Daoy (cell line): ENCODE data around the gene CLSTN2. TPM values are rescaled to one million over a fixed set of nuclear protein-coding genes. Genes with fewer than 3 reads are reported as not detected.

Experiments
- DNase-seq: peaks from one replicate; pipeline ENCODE4 v3.0.0-alpha.2; 2015; ENCODE audit warnings: low read depth
- total RNA-seq: library from RNA; depleted of rRNA; stranded (reverse); fragments of >200 nt; shearing (Covaris generic); gene quantifications from 2 replicates; pipeline ENCODE4 v1.2.3, GENCODE V29; 2014

The CLSTN2 gene
- total RNA-seq, 1 experiment from 2014 or later = 0.91 TPM

DNA sequence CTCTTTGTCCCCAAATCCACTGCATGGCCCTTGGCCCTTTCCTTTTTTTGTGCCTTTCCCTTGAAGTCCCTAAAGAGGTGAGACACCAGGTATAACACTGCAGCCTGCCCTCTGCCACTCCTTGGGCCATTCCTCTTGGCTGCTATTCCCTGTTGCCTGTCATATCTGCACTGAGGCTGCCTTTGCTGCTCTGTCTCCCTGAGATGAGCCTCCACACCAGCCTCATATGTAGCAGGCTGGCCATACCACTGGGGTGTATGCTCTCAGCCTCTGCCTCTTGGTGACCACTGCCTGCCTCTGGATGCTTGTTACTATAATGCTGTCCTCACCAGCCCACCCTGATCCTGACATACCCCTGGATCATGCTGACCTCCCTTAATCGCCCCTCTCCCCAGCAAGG is 252.0 kb downstream of the CLSTN2 start:
- peak; percentile 12 for DNase-seq

DNA sequence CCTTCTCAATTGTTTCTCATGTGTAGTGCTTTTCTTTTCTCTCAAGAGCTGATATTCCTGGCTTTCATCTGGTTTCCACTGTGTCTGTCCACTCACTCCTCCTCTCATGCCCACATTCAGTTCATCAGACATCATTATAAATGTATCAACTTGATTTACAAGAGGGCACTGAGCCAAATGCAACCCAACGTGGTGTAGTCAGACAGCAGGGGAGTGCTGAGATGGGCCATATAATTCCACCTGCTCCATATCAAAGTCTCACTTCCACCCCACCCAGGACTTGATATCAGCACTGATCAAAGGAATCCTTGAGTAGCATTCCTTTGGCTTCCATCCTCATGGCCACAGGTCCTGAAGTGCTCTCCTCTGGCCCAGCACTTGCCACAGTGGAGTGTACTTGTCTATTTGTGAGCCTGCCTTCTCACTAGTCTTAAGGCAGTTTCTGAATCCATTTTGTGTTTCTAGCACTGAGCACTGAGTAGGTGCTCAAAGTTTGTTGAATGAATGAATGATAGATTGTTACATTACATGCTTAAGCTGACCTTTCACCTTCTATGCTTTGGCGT is 252.8 kb downstream of the CLSTN2 start:
- no peak for DNase-seq

DNA sequence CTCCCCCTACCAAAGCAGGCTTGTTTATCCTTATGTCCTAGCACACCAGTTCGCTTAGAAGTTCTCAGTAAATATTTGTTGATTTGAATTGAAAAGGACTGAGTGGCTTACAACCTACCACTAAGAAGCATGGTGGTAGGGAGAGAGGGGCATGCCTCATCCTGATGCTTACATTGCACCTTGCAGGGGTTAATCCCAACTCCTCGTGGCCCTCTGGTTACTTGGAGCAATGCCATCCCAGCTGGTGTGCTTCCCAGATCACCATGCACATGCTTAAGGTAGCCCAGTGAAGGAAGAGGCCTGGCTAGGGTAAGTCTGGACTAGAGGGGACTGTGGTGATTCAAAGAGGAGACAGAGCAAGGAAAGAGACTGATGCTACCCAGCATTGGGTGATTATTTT is 253.3 kb downstream of the CLSTN2 start:
- DNase-seq = no peak

DNA sequence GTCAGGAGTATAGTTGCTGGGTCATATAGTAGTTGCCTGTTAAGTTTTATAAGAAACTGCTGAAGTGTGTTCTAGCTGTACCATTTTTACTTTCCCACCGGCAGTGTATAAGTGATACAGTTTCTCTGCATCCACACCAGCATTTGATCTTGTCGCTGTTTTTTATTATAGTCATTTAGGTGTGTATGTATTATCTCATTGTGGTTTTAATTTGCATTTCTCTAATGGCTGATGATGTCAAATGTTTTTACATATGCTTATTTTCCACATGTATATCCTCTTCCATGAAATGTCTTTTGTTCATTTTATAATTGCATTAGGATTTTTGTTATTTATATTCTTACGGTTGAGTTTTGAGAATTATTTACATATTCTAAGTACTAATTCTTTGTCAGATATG is 254.3 kb downstream of the CLSTN2 start:
- no peak for DNase-seq

DNA sequence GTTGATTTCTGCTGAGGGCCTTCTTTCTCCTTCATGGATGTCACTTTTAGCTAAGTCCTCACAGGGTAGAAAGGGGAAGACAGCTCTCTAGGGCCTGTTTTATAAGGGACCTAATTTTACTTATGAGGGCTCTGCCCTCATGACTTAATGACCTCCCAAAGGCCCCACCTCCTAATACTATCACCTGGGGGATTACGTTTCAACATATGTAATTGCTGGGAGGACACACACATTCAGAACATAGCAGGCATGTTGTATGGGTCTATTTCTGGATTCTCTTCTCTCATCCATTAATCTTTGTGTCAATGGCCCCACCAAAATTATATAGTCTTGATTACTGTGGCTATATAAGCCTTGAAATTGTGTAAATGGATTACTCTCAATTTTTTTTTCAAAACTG is 255.0 kb downstream of the CLSTN2 start:
- no peak for DNase-seq

DNA sequence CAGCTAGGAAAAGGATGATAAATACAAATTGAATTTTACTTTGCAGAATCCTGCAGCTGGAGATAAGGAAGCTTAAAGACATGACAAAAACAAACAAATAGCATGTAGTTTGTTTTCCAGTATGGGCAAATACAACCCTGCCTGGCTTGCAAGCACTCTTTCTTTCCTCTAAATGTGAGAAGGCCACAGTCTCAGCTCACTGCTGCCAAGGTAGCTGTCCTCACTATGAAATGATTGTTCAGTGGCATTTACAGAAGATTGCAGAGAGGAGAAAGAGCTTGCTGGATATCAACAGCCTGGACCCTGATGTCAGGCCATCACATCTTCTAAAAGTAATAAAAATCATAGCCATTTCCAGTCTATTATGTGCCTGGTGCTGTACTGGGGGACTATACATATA is 262.0 kb downstream of the CLSTN2 start:
- DNase-seq = no peak

DNA sequence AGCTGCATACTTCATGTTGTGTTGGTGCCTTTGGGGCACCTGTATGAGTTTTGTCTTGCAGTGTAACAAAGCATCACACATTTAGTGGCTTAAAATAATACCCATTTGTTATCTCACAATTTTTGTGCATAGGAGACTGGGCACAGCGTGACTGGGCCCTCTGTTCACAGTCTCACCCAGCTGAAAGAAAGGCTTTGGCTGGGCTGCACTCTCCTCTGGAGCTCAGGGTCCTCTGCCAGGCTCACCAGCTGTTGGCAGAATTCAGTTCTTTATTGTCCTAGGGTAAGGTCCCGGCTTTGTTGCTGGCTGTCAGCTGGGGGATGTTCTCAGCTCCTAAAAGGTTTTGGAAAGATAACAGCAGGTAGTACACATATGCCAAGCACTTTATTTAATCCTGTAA is 263.3 kb downstream of the CLSTN2 start:
- no peak for DNase-seq

DNA sequence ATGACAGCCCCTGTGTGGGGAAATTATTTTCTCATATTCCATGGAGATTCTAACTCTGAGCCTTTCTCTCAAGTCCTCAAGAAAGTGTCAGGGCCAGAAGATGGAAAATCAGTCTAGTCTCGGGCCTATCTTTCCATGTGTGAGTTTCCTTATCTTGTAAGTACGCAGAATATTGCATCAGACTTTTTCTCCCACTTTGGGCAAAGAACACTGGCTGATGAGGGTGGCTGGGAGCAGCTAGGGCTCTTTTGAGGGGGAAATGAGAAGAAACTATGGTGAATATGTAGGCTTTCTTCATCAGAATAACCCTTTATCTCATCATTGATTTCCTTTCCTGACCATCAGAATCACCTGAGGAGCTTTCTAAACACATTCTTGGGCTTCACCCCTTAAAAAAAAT is 264.0 kb downstream of the CLSTN2 start:
- DNase-seq = no peak

DNA sequence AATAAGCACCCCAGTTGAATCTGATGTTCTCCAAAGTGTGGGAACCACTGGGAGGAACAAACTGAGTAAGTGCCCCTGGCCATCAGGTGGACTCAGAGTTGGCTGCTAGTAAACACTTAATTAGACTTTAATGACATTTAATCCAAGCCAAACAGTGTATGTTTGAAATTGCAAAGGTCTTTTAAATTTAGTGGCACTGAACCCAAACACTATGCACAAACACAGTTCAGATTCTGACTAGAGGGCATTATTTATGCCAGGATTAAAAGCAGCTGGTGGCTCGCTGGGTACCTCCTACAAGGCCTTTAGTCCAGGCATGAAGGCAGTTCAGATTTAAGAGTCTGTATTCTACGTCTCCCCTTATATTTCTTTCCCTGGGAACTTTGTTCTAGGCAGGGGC is 264.8 kb downstream of the CLSTN2 start:
- DNase-seq = no peak

DNA sequence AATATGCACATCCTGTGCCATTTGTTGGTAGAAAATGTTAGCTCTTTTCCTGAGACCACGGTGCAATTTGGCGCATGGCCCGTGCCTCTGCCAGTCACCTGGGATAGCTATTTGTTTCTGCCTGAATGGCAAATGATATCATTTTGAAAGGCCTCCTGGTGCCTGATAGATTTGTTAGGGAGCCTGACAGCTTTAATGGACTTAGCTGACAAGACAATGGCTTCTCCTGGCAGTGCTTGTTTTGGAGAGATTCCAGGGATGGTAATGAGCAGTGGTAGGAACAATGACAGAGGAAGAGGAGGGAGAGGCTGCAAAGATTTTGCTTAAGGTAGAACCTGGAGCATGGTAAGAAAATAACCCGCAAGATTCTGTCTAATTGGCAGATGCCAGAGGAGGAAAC is 268.5 kb downstream of the CLSTN2 start:
- no peak for DNase-seq

DNA sequence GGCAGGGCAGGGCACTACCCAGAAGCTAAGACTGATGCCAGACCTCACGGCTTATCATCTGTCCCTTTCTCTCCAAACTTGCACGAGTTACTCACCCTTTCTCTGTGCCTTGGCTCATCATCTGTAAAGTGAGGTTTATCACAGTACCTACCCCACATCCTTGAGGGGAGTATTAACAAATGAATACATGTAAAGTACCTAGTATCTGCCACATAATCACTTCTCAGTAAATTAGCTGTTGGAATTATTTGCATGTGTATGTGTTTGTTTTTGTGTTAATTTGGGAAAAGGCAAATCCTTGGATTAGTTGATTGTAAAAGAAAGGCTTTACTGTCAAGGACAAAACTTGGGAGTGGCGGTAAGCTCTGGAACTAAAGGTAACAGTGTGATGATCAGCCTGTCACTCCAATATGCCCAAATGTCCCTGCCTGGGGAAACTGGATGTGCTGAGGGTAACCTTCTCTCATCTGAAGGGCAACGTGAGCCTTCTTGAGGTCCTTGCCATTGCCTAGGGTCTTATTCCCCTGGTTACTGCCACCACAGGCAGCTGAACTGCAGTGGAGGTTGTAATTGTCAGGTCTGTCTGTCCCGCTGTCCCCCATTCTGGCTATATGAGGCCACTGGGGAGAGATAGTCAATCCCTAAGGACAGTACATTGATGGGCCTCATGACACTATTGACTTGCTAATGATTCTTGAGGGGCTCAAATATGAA is 269.4 kb downstream of the CLSTN2 start:
- no peak for DNase-seq

DNA sequence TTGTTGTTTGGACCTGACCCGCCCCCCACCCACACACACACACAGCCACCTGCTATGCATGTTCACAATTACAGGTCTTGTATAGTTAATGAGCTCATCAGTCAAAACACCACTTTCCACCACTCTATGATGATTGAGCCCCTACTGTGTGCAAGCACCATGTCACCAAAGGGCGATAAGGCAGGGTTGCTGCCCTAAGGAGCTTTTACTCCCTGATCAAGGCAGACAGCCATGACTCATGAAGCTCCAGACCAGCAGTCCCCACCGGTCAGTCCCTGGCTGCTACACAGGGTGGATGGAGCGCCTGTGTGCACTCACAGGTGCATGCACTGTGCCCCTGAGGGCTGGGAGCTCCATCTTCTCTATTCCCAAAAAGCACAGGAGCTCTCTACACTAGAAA is 270.6 kb downstream of the CLSTN2 start:
- DNase-seq = no peak

DNA sequence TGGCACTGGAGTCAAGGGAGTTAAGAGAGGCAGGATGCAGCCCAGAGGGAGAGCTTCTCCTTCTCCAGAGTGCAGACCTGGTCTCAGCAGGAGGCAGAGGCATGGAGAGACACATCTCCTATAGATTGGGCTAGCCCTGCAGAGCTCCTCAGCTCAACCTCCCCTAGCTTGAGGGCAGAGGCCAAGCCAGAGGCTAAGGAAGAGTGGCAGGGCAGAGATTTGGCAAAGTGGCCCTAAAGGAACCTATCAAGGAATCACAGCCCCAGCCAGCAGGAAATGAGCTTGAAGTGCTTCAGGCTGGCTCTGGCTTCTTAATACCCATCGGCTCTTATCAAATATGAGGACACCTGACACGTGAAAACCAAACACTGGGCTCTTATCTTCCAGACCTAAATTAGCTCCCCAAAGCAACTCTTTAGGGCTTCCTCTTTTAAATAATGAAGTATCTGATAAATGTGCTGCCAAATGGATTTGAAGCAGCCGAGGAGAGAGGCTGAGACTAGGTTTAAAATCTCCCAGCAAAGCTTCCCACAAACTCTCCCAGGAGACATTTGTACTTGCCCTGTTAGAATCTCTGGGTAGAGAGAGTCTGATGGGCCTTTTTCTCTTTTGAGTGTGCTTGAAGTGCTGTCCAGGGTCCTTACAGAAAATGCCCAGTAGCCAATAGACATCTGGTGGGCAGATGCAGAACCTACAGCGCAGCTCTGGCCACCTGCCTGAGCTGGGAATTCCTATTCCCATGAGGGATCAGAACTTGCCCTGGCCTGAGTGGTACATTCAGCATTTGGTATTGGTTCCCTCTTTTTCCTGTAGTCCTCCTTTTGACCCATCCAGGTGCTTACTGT is 271.4 kb downstream of the CLSTN2 start:
- peak; percentile 21 for DNase-seq

DNA sequence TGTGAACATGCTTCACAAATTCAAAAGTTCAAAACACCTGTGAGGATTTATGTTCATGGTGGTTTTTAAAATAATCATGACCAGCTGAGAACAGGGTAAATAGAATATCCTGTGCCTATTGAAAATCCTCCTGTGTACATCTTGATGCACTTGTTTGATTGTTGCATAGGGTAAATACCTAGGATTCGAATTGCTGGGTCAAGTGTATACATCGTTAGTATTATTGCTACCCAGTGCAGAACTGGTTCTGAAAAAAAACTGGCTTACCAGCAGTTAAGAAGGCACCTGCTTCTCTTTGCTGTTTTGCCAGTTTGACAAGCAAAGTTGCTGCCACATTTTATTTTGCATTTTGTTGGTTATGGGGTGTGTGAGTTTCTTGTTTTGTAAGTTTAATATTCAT is 272.6 kb downstream of the CLSTN2 start:
- no peak for DNase-seq

DNA sequence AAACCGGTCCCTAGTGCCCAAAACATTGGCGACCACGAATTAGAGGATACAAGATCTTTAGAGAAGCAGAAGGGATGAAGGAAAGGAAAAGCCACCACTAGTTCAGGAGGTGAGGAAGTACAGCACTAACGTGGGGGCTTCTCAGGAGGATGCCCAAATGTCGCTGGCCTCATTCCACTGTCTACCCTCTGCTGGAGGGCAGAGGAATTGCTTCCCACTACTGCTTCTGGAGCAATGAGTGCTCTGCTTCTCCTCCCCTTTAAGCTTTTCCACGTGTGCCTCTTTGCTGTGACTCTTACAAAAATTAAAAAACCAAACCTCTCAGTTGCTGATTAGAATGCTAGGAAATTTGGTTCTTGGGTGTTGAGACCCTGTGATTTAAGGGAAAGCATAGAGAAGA is 281.3 kb downstream of the CLSTN2 start:
- peak; percentile 23 for DNase-seq

DNA sequence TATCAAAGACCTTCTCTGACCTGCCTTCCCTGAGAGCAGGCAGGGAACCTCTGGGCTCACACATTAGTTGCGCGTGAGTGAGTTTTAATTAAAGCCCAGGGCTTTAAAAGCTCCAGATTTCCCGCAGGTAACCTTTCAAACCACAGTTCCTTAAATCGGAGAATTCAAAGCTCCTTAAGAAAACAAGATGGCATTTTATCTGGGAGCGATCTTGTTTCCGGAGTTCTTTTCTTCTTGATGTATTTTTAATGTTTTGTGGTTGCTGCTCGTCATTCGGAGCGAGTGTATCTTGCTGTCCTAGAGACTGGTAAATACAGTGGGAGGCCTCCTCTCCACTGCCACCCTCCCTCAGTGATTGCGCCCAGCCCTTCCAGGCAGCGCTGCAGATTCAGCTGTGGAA is 284.3 kb downstream of the CLSTN2 start:
- no peak for DNase-seq

DNA sequence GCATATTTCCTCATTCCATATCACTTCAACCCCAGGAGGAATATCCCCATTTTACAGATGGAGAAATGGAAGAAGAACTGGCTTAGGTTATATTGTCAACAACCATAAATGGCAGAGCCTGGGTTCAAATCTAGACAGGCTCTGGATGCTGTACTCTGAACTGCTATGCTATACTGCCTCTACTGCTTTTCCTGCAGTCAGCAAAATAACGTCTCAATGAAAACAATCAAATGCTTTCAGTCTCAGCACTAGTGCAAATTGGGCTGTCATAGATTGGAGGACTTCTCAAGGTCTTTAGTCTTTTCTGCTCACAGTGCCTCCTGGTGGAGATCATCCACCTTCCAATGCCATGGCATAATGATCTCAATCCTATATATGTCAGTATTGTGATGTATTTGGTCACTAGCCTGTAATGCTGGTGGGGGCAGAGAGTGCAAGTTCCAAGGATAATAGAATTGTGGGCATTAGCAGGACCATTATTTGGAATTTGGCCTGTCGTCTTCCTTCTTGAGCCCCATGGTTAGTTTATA is 285.0 kb downstream of the CLSTN2 start:
- DNase-seq = no peak

DNA sequence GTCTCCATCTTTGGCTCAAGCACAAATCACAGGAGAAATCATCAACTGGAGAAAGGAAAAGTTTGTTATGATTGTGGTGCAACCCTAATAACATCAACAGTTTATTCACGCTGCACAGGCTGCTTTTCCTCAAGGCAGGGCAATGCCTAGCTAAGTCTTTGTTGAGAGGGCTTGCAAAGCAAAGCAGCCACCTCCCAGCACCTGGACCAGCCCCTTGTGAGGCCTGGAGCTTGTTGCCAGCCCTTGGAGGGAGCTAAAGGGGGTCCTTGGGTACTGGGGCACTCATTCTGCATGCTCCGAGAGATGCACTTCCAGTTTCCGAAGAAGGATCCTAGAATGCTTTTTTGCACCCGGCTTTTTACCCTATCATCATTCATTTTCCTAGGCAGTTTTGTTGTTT is 288.2 kb downstream of the CLSTN2 start:
- DNase-seq = no peak

DNA sequence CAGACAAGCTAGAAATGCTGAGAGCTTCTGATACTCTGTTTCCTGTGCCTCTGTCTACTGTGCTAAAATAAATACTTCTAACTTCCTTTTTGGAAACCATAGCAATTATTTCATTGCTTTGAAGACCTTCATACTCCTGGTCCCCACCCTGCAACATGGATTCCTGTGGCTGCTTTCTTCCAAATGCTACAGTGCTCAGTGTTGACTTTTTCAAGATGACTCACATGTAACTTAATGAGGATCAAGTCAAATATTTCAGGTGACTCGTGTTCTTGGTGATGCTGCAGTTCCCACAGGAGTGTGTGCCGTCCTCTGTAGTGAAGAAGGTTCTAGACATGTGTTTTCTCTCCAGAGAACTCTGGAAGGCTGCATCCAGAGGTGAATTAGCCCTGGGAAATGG is 288.6 kb downstream of the CLSTN2 start:
- peak; percentile 86 for DNase-seq

DNA sequence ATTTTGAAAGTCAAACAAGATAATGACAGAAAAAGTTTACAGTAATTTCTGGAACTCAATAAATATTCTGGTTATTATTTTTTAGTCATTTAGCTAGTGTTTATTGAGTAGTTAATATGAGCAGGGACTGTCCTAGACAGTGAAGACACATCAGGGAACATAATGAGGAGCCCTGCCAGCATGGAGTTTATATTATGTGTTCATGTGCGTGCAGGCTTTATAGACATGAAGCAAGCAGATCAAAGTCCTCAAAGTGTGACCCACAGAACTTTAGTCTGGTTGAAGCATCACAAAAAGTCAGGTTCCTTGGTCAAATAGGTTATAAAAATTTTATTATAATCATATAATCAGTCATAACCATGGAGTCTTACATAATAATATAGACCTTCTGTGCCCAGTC is 289.3 kb downstream of the CLSTN2 start:
- DNase-seq = no peak

DNA sequence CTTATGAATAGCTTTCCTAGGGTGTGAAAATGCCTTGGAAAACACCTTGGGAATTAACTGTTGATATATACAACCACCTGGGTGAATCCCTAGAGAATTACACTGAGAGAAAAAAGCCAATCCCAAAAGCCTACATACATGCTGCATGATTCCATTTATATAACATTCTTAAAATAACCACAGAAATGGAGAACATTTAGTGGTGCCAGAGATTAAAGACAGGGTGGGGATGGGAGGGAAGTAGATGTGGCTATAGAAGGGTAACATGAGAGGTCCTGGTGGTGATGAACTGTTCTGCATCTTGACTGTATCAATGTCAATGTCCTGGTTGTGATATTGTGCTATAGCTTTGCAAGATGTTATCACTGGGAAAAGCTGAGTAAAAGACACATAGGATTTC is 291.0 kb downstream of the CLSTN2 start:
- DNase-seq = no peak

DNA sequence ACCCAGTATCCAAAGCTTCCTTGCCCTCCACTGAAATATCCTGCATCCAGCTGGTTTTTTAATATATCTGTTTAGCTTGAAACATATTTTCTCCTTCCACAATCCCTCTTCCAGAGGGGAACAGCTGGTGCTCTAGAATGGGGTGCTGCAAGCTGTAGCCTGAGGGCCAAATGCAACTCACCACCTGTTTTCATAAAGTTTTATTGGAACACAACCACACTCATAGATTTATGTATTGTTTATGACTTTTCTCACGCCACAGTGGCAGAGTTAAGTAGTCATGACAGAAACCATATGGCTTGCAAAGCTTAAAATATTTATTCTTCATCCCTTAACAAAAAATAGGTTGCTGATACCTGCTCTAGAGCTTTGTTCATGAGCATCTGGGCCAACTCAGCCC is 298.7 kb downstream of the CLSTN2 start:
- no peak for DNase-seq

DNA sequence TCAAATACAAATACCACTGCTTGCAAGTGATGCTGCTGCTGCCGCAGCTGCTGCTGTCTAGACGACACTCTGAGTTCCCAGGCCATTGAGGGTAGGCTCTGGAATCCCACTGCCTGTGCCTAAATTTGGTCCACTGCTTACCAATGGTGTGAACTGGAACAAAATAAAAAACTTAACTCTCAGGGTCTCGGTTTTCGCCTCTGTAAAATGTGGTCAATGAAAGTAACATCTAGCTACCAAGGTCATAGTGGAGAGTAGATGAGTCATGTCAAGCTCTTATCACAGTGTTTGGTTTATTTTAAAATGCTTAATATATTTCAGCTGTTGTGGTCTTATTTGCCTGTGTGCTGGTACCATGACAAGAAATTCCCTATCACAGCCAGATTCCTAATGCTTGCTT is 299.3 kb downstream of the CLSTN2 start:
- DNase-seq = peak; percentile 19
